ENCODE results near the gene C4orf54. TPM values are rescaled to one million over a fixed set of nuclear protein-coding genes. Genes with fewer than 3 reads are reported as not detected.

The C4orf54 gene
- total RNA-seq, 1 experiment from 2014 or later = not detected

GRCh38 chr4:99677161-99677560, 19.5 kb upstream of the C4orf54 start:
- H2BK15ac ChIP-seq (ENCODE audit: low read depth, low read length) = no peak overlapping the region
- H3K14ac ChIP-seq (ENCODE audit: insufficient read depth, low read length) = no peak overlapping the region
- H3K9me3 ChIP-seq (ENCODE audit: control insufficient read depth, low read depth, low read length) = no peaks in the 10 kb centered on the region
- no peak overlapping the region for H2BK12ac ChIP-seq (ENCODE audit: insufficient read length, low read depth, low read length)
- H2AFZ ChIP-seq (ENCODE audit: low read length) = no peak overlapping the region
- no peak overlapping the region for H3K23ac ChIP-seq (ENCODE audit: insufficient read length, low read depth, low read length)
- WGBS (ENCODE audit: extremely low coverage, insufficient read length, low lambda C conversion rate) = no CpG with 5 or more reads among the region's 1 CpG
- H3K79me1 ChIP-seq (ENCODE audit: insufficient read depth, low read depth, low read length, poor library complexity, severe bottlenecking) = no peaks in the 10 kb centered on the region
- Mint-ChIP-seq H3K27me3 (ENCODE audit: low read depth) (no peaks in the 10 kb centered on the region; the same call in 1 of the 2 replicates), H3K4me1 (peaks cover 4 to 5% of the 10 kb centered on the region in 2 experiments), H3K9me3 (peaks cover 17 to 19% of the 10 kb centered on the region in 2 experiments), H3K4me3 (no peak overlapping the region), H3K36me3 (ENCODE audit: insufficient read depth in 1 of 3, low read depth in 3 of 3) (peaks cover 5 to 13% (median 12%) of the 10 kb centered on the region in 3 experiments), H3K27ac (no peak overlapping the region; a peak in 1 of 7 replicates)
- no peak overlapping the region for H3K4ac ChIP-seq (ENCODE audit: low read depth, low read length)
- H2BK20ac ChIP-seq (ENCODE audit: low read depth, low read length, poor library complexity, severe bottlenecking) = no peak overlapping the region
- no peak for DNase-seq
- H3K27me3 ChIP-seq (ENCODE audit: insufficient read depth, low read length) = no peaks in the 10 kb centered on the region
- H3K27ac ChIP-seq (ENCODE audit: insufficient read length, low read depth, low read length) = no peak overlapping the region
- H3K4me1 ChIP-seq (ENCODE audit: insufficient read depth, low read length) = no peaks in the 10 kb centered on the region
- H4K91ac ChIP-seq (ENCODE audit: insufficient read length, low read depth, low read length) = no peak overlapping the region
- no peaks in the 10 kb centered on the region for H3K23me2 ChIP-seq (ENCODE audit: insufficient read length, low read depth, low read length, poor library complexity, severe bottlenecking)
- H4K5ac ChIP-seq (ENCODE audit: insufficient read length, low read depth, low read length) = no peak overlapping the region
- H3T11ph ChIP-seq (ENCODE audit: low read length) = no peak overlapping the region
- H2BK120ac ChIP-seq (ENCODE audit: low read depth, low read length, poor library complexity, severe bottlenecking) = no peak overlapping the region
- no peak for TF ChIP-seq CTCF (conservative IDR thresholded peaks at IDR 0.05)
- no peak overlapping the region for H2BK5ac ChIP-seq (ENCODE audit: insufficient read length, low read length)
- H3K79me2 ChIP-seq (ENCODE audit: insufficient read depth, low read length) = no peaks in the 10 kb centered on the region
- H3K56ac ChIP-seq (ENCODE audit: insufficient read length, low read depth, low read length) = no peak overlapping the region
- H4K20me1 ChIP-seq (ENCODE audit: control insufficient read depth, insufficient read depth, insufficient read length) = no peaks in the 10 kb centered on the region
- H2AK5ac ChIP-seq (ENCODE audit: insufficient read length, low read length) = no peak overlapping the region
- H3K4me2 ChIP-seq (ENCODE audit: insufficient read depth, insufficient read length, low read length) = no peak overlapping the region
- no peak overlapping the region for H3K18ac ChIP-seq (ENCODE audit: insufficient read length, low read depth, low read length)
- no peak overlapping the region for H3K9ac ChIP-seq (ENCODE audit: extremely low read depth, insufficient read length, low read length)
- H4K8ac ChIP-seq (replicated peaks; ENCODE audit: insufficient read length, low read depth, low read length) = no peak overlapping the region

Measured in H9 (cell line).